Fibroblast of lung (primary cell): ENCODE data around the gene HCN2. TPM values are rescaled to one million over a fixed set of nuclear protein-coding genes. Genes with fewer than 3 reads are reported as not detected.

Experiments used
- DNase-seq, 2 donors: peaks; one replicate each; pipeline versions ENCODE4 v3.0.0 to v3.0.0-alpha.2; 2010; ENCODE audit warnings: low read depth in 2 of 2
- H2AFZ ChIP-seq: 2 replicates; pipeline ENCODE4 v1.5.1; 2012; ENCODE audit warnings: low read length, control low read depth, inconsistent platforms
- H3K27ac ChIP-seq: 2 replicates; pipeline ENCODE4 v1.5.1; 2011; ENCODE audit warnings: low read length, control low read depth; ENCODE audit not compliant: insufficient read depth
- H3K27me3 ChIP-seq: 2 replicates; pipeline ENCODE4 v1.5.1; 2011; ENCODE audit warnings: mild to moderate bottlenecking, low read length; ENCODE audit not compliant: control insufficient read depth, insufficient read depth
- H3K36me3 ChIP-seq: 2 replicates; pipeline ENCODE4 v1.5.1; 2011; ENCODE audit warnings: low read length; ENCODE audit not compliant: control insufficient read depth, insufficient read depth
- H3K4me1 ChIP-seq: 2 replicates; pipeline ENCODE4 v1.5.1; 2011; ENCODE audit warnings: low read length; ENCODE audit not compliant: control insufficient read depth, insufficient read depth; ENCODE audit errors: extremely low read depth
- H3K4me2 ChIP-seq: 2 replicates; pipeline ENCODE4 v1.5.1; 2011; ENCODE audit warnings: low read length, control low read depth; ENCODE audit not compliant: insufficient read depth; ENCODE audit errors: extremely low read depth
- H3K4me3 ChIP-seq, 4 experiments: fragments of 200-600 bp in 1 of 4; sonication (generic) in 1 of 4; replicated peaks in 1 of 4; 2 replicates each; pipeline ENCODE4 v1.5.1; 2011 to 2016; ENCODE audit warnings: low read length in 4 of 4, low read depth in 3 of 4, mild to moderate bottlenecking in 3 of 4, control low read depth in 2 of 4, inconsistent platforms in 1 of 4, mixed read lengths in 1 of 4; ENCODE audit not compliant: insufficient read depth in 1 of 4; ENCODE audit errors: control extremely low read depth in 1 of 4
- H3K79me2 ChIP-seq: 2 replicates; pipeline ENCODE4 v1.5.1; 2012; ENCODE audit warnings: mild to moderate bottlenecking, low read length, inconsistent platforms; ENCODE audit not compliant: control insufficient read depth, insufficient read depth
- H3K9ac ChIP-seq: 2 replicates; pipeline ENCODE4 v1.5.1; 2011; ENCODE audit warnings: mild to moderate bottlenecking, low read length, control low read depth; ENCODE audit not compliant: insufficient read depth
- H3K9me3 ChIP-seq: 2 replicates; pipeline ENCODE4 v1.5.1; 2012; ENCODE audit warnings: low read depth, low read length; ENCODE audit not compliant: control insufficient read depth, insufficient read depth
- H4K20me1 ChIP-seq: 2 replicates; pipeline ENCODE4 v1.5.1; 2011; ENCODE audit warnings: low read length; ENCODE audit not compliant: control insufficient read depth, insufficient read depth; ENCODE audit errors: extremely low read depth
- CTCF ChIP-seq, 2 donors: IDR thresholded peaks in 1 of 2; conservative IDR thresholded peaks in 1 of 2; 1 replicate in 1 of 2; 2 replicates in 1 of 2; pipeline ENCODE4 v1.5.1; 2011 to 2012; ENCODE audit warnings: low read length in 2 of 2, control low read depth in 1 of 2, inconsistent platforms in 1 of 2, low read depth in 1 of 2, mild to moderate bottlenecking in 1 of 2
- EZH2 ChIP-seq: IDR thresholded peaks from 2 replicates; pipeline ENCODE4 v1.5.1; 2012; ENCODE audit warnings: low read length, control low read depth, mild to moderate bottlenecking; ENCODE audit errors: missing control alignments
- polyA plus RNA-seq, 2 donors: library from polyadenylated mRNA; depleted of rRNA in 1 of 2; stranded (reverse) in 1 of 2; unstranded in 1 of 2; fragments of >200 nt; gene quantifications; 2 replicates each; pipeline ENCODE4 v1.2.1, GENCODE V29; 2011 to 2012; ENCODE audit warnings: missing spikeins in 1 of 2
- total RNA-seq: library from RNA; depleted of rRNA; stranded (reverse); fragments of >200 nt; gene quantifications from 2 replicates; pipeline ENCODE4 v1.2.1, GENCODE V29; 2014

HCN2 gene
- total and polyA plus RNA-seq, 2 donors (not counting 1 experiment from before 2014, with no cell fraction given): 0.49 to 0.50 TPM

- Histone ChIP-seq H3K9me3 (no peaks in the 10 kb centered on the region), H3K4me1 (no peaks in the 10 kb centered on the region), H2AFZ (no peak overlapping the region), H4K20me1 (no peaks in the 10 kb centered on the region), H3K9ac (no peak overlapping the region), H3K36me3 (peaks cover 13% of the 10 kb centered on the region), H3K4me3 (no peak overlapping the region), H3K79me2 (no peaks in the 10 kb centered on the region), H3K27me3 (no peaks in the 10 kb centered on the region), H3K4me2 (no peak overlapping the region), H3K27ac (no peak overlapping the region)
- TF ChIP-seq CTCF (conservative IDR thresholded peaks at IDR 0.05 in 1 of 2, IDR thresholded peaks at IDR 0.05 in 1 of 2; ENCODE audit: low read depth in 1 of 2, low read length in 2 of 2) (no peak), EZH2 (no peak)
- DNase-seq: no peak
Measured at GRCh38 chr19:542173-542866, 47.4 kb upstream of the HCN2 start.

DNA sequence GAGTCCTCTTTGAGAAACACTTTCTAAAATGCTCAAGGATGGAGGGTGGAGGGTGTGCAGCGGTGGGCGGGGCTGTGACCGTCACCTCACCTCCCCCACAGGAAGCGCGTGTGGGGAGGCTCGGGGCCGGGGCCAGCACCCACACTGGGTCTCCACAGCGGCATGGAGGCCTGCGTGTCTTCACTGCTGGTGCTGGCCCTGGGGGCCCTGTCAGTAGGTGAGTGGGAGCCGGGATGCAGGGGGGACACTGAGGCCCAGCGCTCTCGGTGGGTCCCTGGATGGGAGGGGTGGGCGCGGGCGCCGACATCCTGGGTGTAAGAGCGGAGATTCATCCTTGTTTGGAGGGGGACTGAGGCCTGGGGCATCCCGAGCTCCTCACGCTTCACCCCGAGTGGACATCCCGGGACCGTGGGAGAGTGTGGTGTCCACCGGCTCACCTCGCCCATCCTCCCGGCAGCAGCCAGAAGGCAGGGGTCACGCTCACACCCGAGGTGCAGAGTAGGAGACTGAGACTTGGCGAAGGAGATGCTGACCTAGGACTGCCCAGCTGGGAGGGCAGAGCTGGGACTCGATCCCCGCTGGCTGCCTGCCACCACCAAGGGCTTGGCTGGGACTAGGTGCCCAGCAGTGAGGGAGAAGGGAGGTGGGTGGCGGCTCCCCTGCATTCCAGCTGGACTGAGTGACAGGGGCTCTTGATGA, 45.6 kb upstream of the HCN2 start, which contains the start of gene GZMM:
GZMM (plus strand) TSS at position 144 of the 699 bp plus-strand sequence; CDS start at position 163, 19 bp downstream.
- Histone ChIP-seq H4K20me1 (no peaks in the 10 kb centered on the region), H3K4me2 (no peak within 1 kb of the TSS), H3K27me3 (no peaks in the 10 kb centered on the region), H3K79me2 (no peaks in the 10 kb centered on the region), H3K4me3 (no peak within 1 kb of the TSS), H2AFZ (no peak within 1 kb of the TSS), H3K27ac (no peak within 1 kb of the TSS), H3K36me3 (peaks cover 8% of the 10 kb centered on the region), H3K9ac (no peak within 1 kb of the TSS), H3K9me3 (no peaks in the 10 kb centered on the region), H3K4me1 (no peaks in the 10 kb centered on the region)
- DNase-seq: no peak
- TF ChIP-seq CTCF (conservative IDR thresholded peaks at IDR 0.05 in 1 of 2, IDR thresholded peaks at IDR 0.05 in 1 of 2; ENCODE audit: low read depth in 1 of 2, low read length in 2 of 2) (no peak), EZH2 (no peak)

GRCh38 chr19:547117-547516, 42.6 kb upstream of the HCN2 start:
- no peaks in the 10 kb centered on the region for H4K20me1 ChIP-seq
- no peak overlapping the region for H3K9ac ChIP-seq
- no peaks in the 10 kb centered on the region for H3K4me1 ChIP-seq
- TF ChIP-seq CTCF (conservative IDR thresholded peaks at IDR 0.05 in 1 of 2, IDR thresholded peaks at IDR 0.05 in 1 of 2; ENCODE audit: low read depth in 1 of 2, low read length in 2 of 2) (no peak), EZH2 (no peak)
- no peaks in the 10 kb centered on the region for H3K79me2 ChIP-seq
- no peak for DNase-seq
- H2AFZ ChIP-seq: no peak overlapping the region
- no peaks in the 10 kb centered on the region for H3K9me3 ChIP-seq
- H3K36me3 ChIP-seq: peaks cover 3% of the 10 kb centered on the region
- no peak overlapping the region for H3K4me2 ChIP-seq
- no peak overlapping the region for H3K4me3 ChIP-seq
- no peaks in the 10 kb centered on the region for H3K27me3 ChIP-seq
- no peak overlapping the region for H3K27ac ChIP-seq
